Left ventricle myocardium inferior (tissue), 1 donor: ENCODE measurements around the gene SEPTIN1. TPM values are rescaled to one million over a fixed set of nuclear protein-coding genes. Genes with fewer than 3 reads are reported as not detected.

ENCODE experiments used
- DNase-seq: peaks from one replicate; pipeline ENCODE4 v3.0.0-alpha.2; 2020
- H3K27ac ChIP-seq: fragments of 200-600 bp; replicated peaks from 2 replicates; pipeline ENCODE4 v1.8.0; 2021
- H3K27me3 ChIP-seq: fragments of 200-600 bp; 2 replicates; pipeline ENCODE4 v1.8.0; 2021; ENCODE audit warnings: low read depth
- H3K36me3 ChIP-seq: fragments of 200-600 bp; 2 replicates; pipeline ENCODE4 v1.8.0; 2021
- H3K4me1 ChIP-seq: fragments of 200-600 bp; 2 replicates; pipeline ENCODE4 v1.8.0; 2021
- H3K4me3 ChIP-seq: fragments of 200-600 bp; 2 replicates; pipeline ENCODE4 v1.8.0; 2021; ENCODE audit warnings: mild to moderate bottlenecking, moderate library complexity
- H3K9me3 ChIP-seq: fragments of 200-600 bp; replicated peaks from 2 replicates; pipeline ENCODE4 v1.8.0; 2021
- CTCF ChIP-seq: fragments of 200-600 bp; IDR thresholded peaks from 2 replicates; pipeline ENCODE4 v1.8.0; 2021; ENCODE audit warnings: antibody characterized with exemption, mild to moderate bottlenecking, borderline replicate concordance
- intact Hi-C: fragments of 100-400 bp; cut with micrococcal nuclease; formaldehyde crosslinking; loops from one replicate; pipeline ENCODE4 v1.11.0; 2022
- total RNA-seq: library from RNA; stranded (reverse); fragmentation: NEBNext Ultra II Directional; extraction: Animal tissue kit (Norgen Biotek cat#: 25700); gene quantifications from one replicate; pipeline ENCODE4 v1.2.1, GENCODE V29; 2021
- donor health status: DM: no; HTN: yes; CAD: no; lungs with severe emphysema.

SEPTIN1 gene
- total RNA-seq, 1 donor from 2014 or later, result 1.3 TPM

- Histone ChIP-seq H3K27me3 (no peaks in the 10 kb centered on the region), H3K27ac (peak overlapping the region; percentile 16), H3K4me3 (no peak overlapping the region), H3K9me3 (no peaks in the 10 kb centered on the region), H3K36me3 (peaks cover 39% of the 10 kb centered on the region), H3K4me1 (peaks cover 55% of the 10 kb centered on the region)
- intact Hi-C loops, result no loop called here
- no peak for DNase-seq
- no peak for TF ChIP-seq CTCF
Observed at GRCh38 chr16:30365200-30365599, 17.2 kb downstream of the SEPTIN1 start.

GRCh38 chr16:30361180-30361579 lies 21.2 kb downstream of the SEPTIN1 start:
- no peak overlapping the region for H3K27ac ChIP-seq
- no peaks in the 10 kb centered on the region for H3K9me3 ChIP-seq
- intact Hi-C loops, result no loop called here
- no peak for TF ChIP-seq CTCF
- no peak overlapping the region for H3K4me3 ChIP-seq
- peaks cover 62% of the 10 kb centered on the region for H3K36me3 ChIP-seq
- H3K4me1 ChIP-seq, result peaks cover 25% of the 10 kb centered on the region
- no peak for DNase-seq
- no peaks in the 10 kb centered on the region for H3K27me3 ChIP-seq

- Histone ChIP-seq H3K9me3 (no peaks in the 10 kb centered on the region), H3K4me1 (peaks cover 23% of the 10 kb centered on the region), H3K27me3 (no peaks in the 10 kb centered on the region), H3K36me3 (peaks cover 56% of the 10 kb centered on the region), H3K27ac (no peak overlapping the region), H3K4me3 (no peak overlapping the region)
- no peak for TF ChIP-seq CTCF
- no peak for DNase-seq
- intact Hi-C loops, result no loop called here
Observed at GRCh38 chr16:30359871-30360170, 22.5 kb downstream of the SEPTIN1 start.

- no peak for TF ChIP-seq CTCF
- Histone ChIP-seq H3K27ac (no peak overlapping the region), H3K36me3 (peaks cover 50% of the 10 kb centered on the region), H3K27me3 (no peaks in the 10 kb centered on the region), H3K4me1 (peaks cover 25% of the 10 kb centered on the region), H3K4me3 (no peak overlapping the region), H3K9me3 (no peaks in the 10 kb centered on the region)
- no peak for DNase-seq
- intact Hi-C loops, result no loop called here
Observed at GRCh38 chr16:30358990-30359870, 23.1 kb downstream of the SEPTIN1 start.

GRCh38 chr16:30358577-30358936 lies 23.8 kb downstream of the SEPTIN1 start:
- peaks cover 32% of the 10 kb centered on the region for H3K4me1 ChIP-seq
- no peak for DNase-seq
- intact Hi-C loops, result no loop called here
- no peak for TF ChIP-seq CTCF
- H3K4me3 ChIP-seq, result no peak overlapping the region
- peaks cover 49% of the 10 kb centered on the region for H3K36me3 ChIP-seq
- H3K9me3 ChIP-seq, result no peaks in the 10 kb centered on the region
- H3K27ac ChIP-seq, result no peak overlapping the region
- H3K27me3 ChIP-seq, result no peaks in the 10 kb centered on the region
